ENCODE measurements around the gene MSI2.

DNA sequence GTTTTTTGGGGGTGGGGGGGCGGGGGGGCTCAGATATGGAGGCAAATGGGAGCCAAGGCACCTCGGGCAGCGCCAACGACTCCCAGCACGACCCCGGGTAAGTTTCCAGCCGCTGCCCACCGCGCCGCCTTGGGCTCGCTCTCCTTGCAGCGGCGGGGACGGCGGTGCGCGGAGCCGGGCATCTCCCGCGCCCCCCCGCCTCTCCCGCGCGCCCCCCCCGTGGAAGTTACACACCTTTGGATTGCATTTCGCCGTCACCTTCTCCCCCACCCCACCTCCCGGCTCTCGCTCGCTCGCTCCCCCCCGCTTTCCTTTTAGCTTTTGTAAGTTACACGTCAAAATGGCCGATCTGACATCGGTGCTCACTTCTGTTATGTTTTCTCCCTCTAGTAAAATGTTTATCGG, 387 bp downstream of the MSI2 start:
- TF ChIP-seq, protein P1, sequence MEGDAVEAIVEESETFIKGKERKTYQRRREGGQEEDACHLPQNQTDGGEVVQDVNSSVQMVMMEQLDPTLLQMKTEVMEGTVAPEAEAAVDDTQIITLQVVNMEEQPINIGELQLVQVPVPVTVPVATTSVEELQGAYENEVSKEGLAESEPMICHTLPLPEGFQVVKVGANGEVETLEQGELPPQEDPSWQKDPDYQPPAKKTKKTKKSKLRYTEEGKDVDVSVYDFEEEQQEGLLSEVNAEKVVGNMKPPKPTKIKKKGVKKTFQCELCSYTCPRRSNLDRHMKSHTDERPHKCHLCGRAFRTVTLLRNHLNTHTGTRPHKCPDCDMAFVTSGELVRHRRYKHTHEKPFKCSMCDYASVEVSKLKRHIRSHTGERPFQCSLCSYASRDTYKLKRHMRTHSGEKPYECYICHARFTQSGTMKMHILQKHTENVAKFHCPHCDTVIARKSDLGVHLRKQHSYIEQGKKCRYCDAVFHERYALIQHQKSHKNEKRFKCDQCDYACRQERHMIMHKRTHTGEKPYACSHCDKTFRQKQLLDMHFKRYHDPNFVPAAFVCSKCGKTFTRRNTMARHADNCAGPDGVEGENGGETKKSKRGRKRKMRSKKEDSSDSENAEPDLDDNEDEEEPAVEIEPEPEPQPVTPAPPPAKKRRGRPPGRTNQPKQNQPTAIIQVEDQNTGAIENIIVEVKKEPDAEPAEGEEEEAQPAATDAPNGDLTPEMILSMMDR (IDR thresholded peaks at IDR 0.05) = no peak
- TF ChIP-seq POLR2A (IDR thresholded peaks at IDR 0.05) = no peak
